IPS DF 6.9 (cell line): Measurements from ENCODE around the gene ADAM30.

Experiments
- DNase-seq: peaks from one replicate; pipeline ENCODE4 v3.0.0-alpha.2; 2013; ENCODE audit warnings: low read depth, low spot score
- H3K27ac ChIP-seq: one replicate; pipeline ENCODE4 v1.5.1; 2013; ENCODE audit warnings: low read length, control low read depth
- H3K27me3 ChIP-seq: 2 replicates; pipeline ENCODE4 v1.6.1; 2013; ENCODE audit warnings: mild to moderate bottlenecking, low read length; ENCODE audit not compliant: control insufficient read depth, insufficient read depth
- H3K36me3 ChIP-seq: 2 replicates; pipeline ENCODE4 v1.6.1; 2013; ENCODE audit warnings: low read length; ENCODE audit not compliant: control insufficient read depth, insufficient read depth
- H3K4me1 ChIP-seq: 2 replicates; pipeline ENCODE4 v1.6.1; 2013; ENCODE audit warnings: low read length; ENCODE audit not compliant: control insufficient read depth, insufficient read depth
- H3K4me3 ChIP-seq: 2 replicates; pipeline ENCODE4 v1.5.1; 2013; ENCODE audit warnings: mild to moderate bottlenecking, low read length
- H3K9me3 ChIP-seq: 2 replicates; pipeline ENCODE4 v1.6.1; 2013; ENCODE audit warnings: low read length, inconsistent platforms; ENCODE audit not compliant: control insufficient read depth, insufficient read depth
- WGBS: extraction: QIAGEN DNeasy Blood & Tissue Kit; methylation state at CpG from one replicate; pipeline ENCODE4 v1.1.7; 2013; ENCODE audit warnings: mixed read lengths, missing lambda C conversion rate; ENCODE audit not compliant: insufficient read length, insufficient coverage; 5-methylcytosine and 5-hydroxymethylcytosine counted together

ADAM30 gene

GRCh38 chr1:119896303-119896702, at the start of gene ADAM30:
TSS of gene ADAM30 (minus strand) at chr1:119896515. CDS start at chr1:119896336, 179 bp downstream.
- DNase-seq = no peak
- WGBS = 100% methylated on average over 3 of the region's 24 CpGs
- Histone ChIP-seq H3K27me3 (no peaks in the 10 kb centered on the region), H3K4me3 (no peak within 1 kb of the TSS), H3K36me3 (no peaks in the 10 kb centered on the region), H3K27ac (no peak within 1 kb of the TSS), H3K4me1 (no peaks in the 10 kb centered on the region), H3K9me3 (no peaks in the 10 kb centered on the region)

DNA sequence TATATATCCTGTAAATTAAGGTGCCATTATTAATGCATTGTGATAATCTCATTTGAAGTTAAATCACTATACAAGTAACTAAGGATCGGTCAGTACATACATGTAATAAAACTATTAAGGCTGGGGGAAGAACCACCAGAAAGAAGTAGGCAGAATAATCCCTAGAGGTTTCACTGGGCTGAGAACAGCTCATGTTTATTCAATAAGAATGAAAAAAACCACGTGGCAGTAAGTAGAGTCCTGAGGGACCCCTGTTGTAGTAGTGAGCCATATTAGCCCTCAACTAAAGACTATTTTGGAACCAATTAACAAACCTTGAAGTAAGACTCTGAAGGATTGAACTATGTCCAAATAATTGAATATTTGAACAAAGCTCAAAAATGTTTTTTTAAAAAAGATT, 46.9 kb upstream of the ADAM30 start:
- Histone ChIP-seq H3K9me3 (no peaks in the 10 kb centered on the region), H3K36me3 (no peaks in the 10 kb centered on the region), H3K27ac (no peak overlapping the region), H3K4me3 (no peak overlapping the region), H3K4me1 (no peaks in the 10 kb centered on the region), H3K27me3 (no peaks in the 10 kb centered on the region)
- WGBS = no CpG with 5 or more reads among the region's 2 CpGs
- no peak for DNase-seq

- H3K9me3 ChIP-seq = no peaks in the 10 kb centered on the region
- H3K27ac ChIP-seq = no peak overlapping the region
- H3K27me3 ChIP-seq = no peaks in the 10 kb centered on the region
- no peak overlapping the region for H3K4me3 ChIP-seq
- H3K36me3 ChIP-seq = no peaks in the 10 kb centered on the region
- no peaks in the 10 kb centered on the region for H3K4me1 ChIP-seq
- no CpG with 5 or more reads among the region's 4 CpGs for WGBS
- DNase-seq = no peak
Observed at GRCh38 chr1:119941392-119941791, 45.1 kb upstream of the ADAM30 start.

- H3K27ac ChIP-seq = no peak overlapping the region
- no peak overlapping the region for H3K4me3 ChIP-seq
- H3K36me3 ChIP-seq = no peaks in the 10 kb centered on the region
- DNase-seq = no peak
- no peaks in the 10 kb centered on the region for H3K9me3 ChIP-seq
- no peaks in the 10 kb centered on the region for H3K27me3 ChIP-seq
- H3K4me1 ChIP-seq = no peaks in the 10 kb centered on the region
Observed at GRCh38 chr1:119940697-119941096, 44.4 kb upstream of the ADAM30 start.

DNA sequence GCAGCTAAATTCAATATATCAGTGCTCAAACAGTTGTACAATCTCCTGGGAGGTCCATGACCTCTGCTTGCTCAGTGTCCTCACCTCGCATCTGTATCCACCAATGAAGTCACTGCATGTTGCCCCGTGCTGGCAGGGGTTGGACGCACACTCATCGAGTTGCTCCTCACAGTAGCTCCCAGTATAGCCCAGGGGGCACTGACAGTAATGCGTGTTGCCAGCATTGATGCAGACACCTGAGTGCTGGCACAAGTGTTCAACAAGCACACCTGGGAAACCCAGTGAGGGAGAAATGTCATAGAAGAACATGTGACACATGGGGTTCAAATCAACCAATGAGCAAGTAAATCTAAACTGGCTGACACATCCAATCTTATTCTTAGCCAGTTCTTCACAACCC, 40.9 kb upstream of the ADAM30 start:
- no peak for DNase-seq

GRCh38 chr1:119935915-119936314, 39.6 kb upstream of the ADAM30 start:
- H3K36me3 ChIP-seq = no peaks in the 10 kb centered on the region
- H3K4me3 ChIP-seq = no peak overlapping the region
- no peaks in the 10 kb centered on the region for H3K27me3 ChIP-seq
- H3K4me1 ChIP-seq = no peaks in the 10 kb centered on the region
- no peak overlapping the region for H3K27ac ChIP-seq
- no CpG with 5 or more reads among the region's 2 CpGs for WGBS
- no peak for DNase-seq
- H3K9me3 ChIP-seq = no peaks in the 10 kb centered on the region

More for the DNA sequence above, 40.9 kb upstream of the ADAM30 start:
- Histone ChIP-seq H3K27ac (no peak overlapping the region), H3K27me3 (no peaks in the 10 kb centered on the region), H3K36me3 (no peaks in the 10 kb centered on the region), H3K4me1 (no peaks in the 10 kb centered on the region), H3K4me3 (no peak overlapping the region), H3K9me3 (no peaks in the 10 kb centered on the region)
- no CpG with 5 or more reads among the region's 5 CpGs for WGBS

DNA sequence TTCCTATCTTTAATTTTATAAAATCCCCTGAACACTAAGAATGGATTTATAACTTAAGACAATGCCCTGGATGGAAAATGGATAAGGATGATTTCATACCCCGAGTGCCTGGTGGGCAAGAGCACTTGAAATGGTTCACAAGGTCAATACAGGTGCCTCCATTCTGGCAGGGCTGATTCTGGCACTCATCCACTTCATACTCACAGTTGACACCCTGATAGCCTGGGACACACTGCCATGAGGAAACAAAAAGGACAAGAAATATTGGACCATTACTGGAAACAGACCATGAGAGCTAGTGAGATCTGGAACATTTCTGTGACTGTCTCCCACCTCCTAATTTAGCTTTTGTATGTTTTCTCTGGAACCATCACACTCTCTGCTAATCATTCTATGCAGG, 39.1 kb upstream of the ADAM30 start:
- H3K4me1 ChIP-seq = no peaks in the 10 kb centered on the region
- no CpG with 5 or more reads among the region's 1 CpG for WGBS
- H3K36me3 ChIP-seq = no peaks in the 10 kb centered on the region
- DNase-seq = no peak
- no peaks in the 10 kb centered on the region for H3K9me3 ChIP-seq
- no peak overlapping the region for H3K4me3 ChIP-seq
- no peaks in the 10 kb centered on the region for H3K27me3 ChIP-seq
- H3K27ac ChIP-seq = no peak overlapping the region

GRCh38 chr1:119933397-119933796, 37.1 kb upstream of the ADAM30 start:
- no peaks in the 10 kb centered on the region for H3K36me3 ChIP-seq
- H3K27me3 ChIP-seq = no peaks in the 10 kb centered on the region
- H3K27ac ChIP-seq = no peak overlapping the region
- H3K4me3 ChIP-seq = no peak overlapping the region
- H3K9me3 ChIP-seq = no peaks in the 10 kb centered on the region
- H3K4me1 ChIP-seq = no peaks in the 10 kb centered on the region
- DNase-seq = no peak

GRCh38 chr1:119929643-119930315, 33.5 kb upstream of the ADAM30 start:
- Histone ChIP-seq H3K27me3 (no peaks in the 10 kb centered on the region), H3K4me3 (no peak overlapping the region), H3K27ac (no peak overlapping the region), H3K36me3 (peaks cover 4% of the 10 kb centered on the region; the same call in 1 of the 2 replicates), H3K4me1 (no peaks in the 10 kb centered on the region), H3K9me3 (no peaks in the 10 kb centered on the region)
- DNase-seq = no peak
- WGBS = no CpG with 5 or more reads among the region's 1 CpG

- no peak overlapping the region for H3K4me3 ChIP-seq
- no peak for DNase-seq
- no peak overlapping the region for H3K27ac ChIP-seq
- H3K4me1 ChIP-seq = no peaks in the 10 kb centered on the region
- peaks cover 4% of the 10 kb centered on the region; the same call in 1 of the 2 replicates for H3K36me3 ChIP-seq
- H3K9me3 ChIP-seq = no peaks in the 10 kb centered on the region
- no peaks in the 10 kb centered on the region for H3K27me3 ChIP-seq
- no CpG with 5 or more reads among the region's 3 CpGs for WGBS
Observed at GRCh38 chr1:119926553-119926952, 30.2 kb upstream of the ADAM30 start.
